ENCODE results near the gene IGHMBP2.
"Not testable (repeated sequence)": the region's sequence is repeated elsewhere in the genome, so short reads cannot be mapped to it uniquely, and the experiment has no call there.

IGHMBP2 gene

GRCh38 chr11:68961245-68961644, 57.6 kb downstream of the IGHMBP2 start:
- DNase-seq (ENCODE audit: low read depth, low spot score): no peak

- no peak for DNase-seq (ENCODE audit: low read depth, low spot score)
Observed at GRCh38 chr11:68962527-68963250, 59.0 kb downstream of the IGHMBP2 start.

GRCh38 chr11:68963779-68964178, 60.1 kb downstream of the IGHMBP2 start:
- no peak for DNase-seq (ENCODE audit: low read depth, low spot score)

GRCh38 chr11:68965901-68966853, 62.5 kb downstream of the IGHMBP2 start:
- no peak for DNase-seq (ENCODE audit: low read depth, low spot score)

DNA sequence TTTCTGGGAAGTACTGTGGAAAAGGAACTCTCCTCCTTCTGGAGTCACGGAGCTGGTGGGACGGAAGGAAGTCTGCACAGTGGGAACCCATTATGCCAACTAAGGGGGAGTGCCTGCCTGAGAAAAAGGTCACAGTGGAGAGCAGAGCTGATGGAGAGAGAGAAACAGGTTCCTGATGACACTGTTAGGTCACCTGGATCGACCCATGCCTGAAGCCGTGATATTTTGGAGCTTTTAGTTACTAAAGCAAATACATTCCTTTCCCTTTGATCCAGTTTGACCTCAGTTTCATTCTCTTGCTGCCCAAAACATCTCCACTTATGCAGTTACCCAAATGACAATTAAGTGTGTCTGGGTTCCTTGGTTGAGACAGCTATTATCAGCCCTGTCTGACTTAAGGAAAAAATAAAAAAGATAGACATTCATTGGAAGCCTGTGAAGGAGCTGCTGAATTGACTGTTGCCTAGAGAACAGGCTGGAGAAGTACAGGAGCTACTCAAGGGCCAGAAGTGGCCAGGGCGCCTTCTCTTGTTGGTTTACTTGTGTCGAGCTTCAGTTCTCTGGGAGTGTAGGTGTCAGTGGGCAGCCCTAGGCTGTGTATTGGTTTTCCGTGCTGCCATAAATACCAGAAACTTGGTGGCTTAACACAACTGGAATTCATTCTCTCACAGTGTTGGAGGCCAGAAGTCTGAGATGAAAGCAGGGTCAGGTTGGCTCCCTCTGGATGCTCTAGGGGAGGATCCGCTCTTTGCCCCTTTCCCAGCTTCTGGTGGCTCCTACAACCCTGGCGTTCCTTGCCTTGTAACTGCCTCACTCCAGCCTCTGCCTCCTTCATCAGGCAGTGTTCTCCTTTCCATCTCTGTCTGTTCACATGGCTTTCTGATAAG, 63.4 kb downstream of the IGHMBP2 start:
- DNase-seq (ENCODE audit: low read depth, low spot score): no peak

DNA sequence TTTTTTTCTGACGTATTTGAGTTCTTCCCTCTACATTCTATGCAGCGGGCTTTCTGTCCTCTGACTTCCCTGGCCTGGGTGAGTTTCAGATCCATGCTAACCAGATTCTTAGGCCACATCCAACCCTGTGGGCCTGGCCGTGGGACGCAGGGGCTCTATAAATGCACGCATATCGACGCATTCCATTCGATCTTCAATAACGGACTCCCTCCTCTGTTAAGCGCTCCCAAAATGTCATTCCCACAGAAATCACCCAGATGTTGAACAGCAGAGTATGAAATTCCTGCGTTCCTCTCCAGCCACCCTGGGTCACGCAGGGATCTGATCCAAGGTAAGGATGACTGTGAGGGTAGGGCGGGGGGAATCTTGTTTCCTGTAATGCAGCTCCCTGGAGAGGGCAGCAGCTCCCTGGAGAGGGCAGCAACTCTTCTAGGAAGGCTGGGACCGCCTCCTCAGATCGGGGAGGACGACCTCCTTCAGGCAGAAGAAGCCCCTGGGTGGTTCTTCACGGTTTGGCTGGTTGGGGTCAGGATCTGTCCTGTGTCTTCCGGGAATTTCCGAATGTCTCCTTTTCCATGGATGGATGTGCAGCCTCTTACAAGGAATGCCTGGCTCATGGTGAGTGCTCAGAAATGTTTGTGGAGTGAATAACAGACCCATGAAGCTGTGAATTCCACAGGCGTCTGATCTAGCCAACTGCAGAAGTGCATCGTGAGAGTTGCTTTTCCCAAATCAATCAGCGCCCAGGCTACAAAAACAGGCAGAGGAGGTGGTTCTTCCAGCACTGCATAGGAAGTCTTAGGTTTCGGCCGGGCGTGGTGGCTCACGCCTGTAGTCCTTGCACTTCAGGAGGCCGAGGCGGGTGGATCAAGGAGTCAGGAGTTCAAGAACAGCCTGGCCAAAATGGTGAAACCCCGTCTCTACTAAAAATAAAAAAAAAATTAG, 64.9 kb downstream of the IGHMBP2 start:
- no peak for DNase-seq (ENCODE audit: low read depth, low spot score)

GRCh38 chr11:68969386-68969785, 65.7 kb downstream of the IGHMBP2 start:
- DNase-seq (ENCODE audit: low read depth, low spot score): no peak

GRCh38 chr11:68970921-68971636, 67.4 kb downstream of the IGHMBP2 start:
- no peak for DNase-seq (ENCODE audit: low read depth, low spot score)

DNA sequence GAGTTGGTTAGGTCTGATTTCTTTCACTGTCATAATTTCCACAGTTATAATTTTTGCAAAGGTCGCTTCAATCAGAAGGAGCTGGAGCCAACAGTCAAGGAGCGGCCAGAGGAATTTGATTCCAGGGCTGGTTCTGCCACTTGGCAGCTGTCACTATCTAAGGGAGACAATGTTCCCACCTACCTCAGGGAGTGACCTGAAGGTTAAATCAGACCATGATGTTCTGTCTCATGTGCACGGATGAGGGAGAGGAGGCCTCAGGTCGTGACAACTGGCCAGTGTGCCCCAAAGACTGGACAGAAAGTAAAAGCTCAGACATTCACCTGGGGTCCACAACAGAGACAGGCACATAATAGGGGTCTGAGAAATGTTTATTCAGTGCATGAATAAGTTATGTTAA, 69.5 kb downstream of the IGHMBP2 start:
- no peak for DNase-seq (ENCODE audit: low read depth, low spot score)

GRCh38 chr11:68973706-68974105, 70.0 kb downstream of the IGHMBP2 start:
- DNase-seq (ENCODE audit: low read depth, low spot score): not testable (repeated sequence)

DNA sequence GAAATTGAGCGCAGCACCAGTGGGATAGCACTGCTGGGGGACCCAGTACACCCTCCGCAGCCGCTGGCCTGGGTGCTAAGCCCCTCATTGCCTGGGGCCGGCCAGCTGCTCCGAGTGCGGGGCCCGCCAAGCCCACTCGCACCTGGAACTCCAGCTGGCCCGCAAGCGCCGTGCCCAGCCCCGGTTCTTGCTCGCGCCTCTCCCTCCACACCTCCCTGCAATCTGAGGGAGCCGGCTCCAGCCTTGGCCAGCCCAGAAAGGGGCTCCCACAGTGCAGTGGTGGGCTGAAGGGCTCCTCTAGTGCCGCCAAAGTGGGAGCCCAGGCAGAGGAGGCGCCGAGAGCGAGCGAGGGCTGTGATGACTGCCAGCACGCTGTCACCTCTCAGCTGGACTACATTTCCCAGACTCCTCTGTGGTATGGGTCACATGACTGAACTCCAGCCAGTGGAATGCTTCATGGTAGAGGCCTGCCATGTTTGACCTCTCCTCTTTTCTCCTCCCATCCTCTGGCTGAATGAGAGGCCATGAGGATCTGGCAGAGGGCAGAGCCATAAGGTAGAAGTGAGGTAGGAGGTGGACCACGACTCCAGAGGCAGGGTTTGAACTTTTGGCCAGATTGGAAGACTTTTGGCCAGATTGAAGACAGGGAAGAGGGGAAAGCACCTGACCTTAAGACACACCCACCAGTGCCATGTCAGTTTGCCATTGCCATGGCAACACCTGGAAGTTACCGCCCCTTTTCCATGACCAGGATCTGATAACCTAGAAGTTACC, 70.9 kb downstream of the IGHMBP2 start:
- peak; percentile 50 for DNase-seq (ENCODE audit: low read depth, low spot score)

- DNase-seq (ENCODE audit: low read depth, low spot score): no peak
Observed at GRCh38 chr11:68976095-68976494, 72.4 kb downstream of the IGHMBP2 start.

DNA sequence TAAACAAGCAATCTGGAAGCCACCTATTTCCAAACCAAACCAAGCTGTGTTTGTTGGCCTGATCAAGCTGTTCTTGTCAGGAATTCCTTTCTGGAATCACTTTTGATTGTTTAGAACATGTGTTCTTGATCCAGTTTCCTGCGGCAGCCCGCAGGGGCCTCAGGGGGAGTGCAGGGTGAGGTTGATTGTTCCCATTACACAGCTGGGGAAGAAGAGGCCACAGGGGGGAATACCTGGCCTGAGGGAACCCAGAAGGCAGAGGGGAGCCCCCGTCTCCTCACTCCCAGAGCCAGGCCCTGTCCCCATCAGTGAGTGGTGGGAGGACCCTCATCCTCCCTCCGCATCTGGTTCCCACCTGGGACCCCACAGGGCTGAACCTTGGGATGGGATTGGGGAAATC, 72.9 kb downstream of the IGHMBP2 start:
- DNase-seq (ENCODE audit: low read depth, low spot score): no peak

- no peak for DNase-seq (ENCODE audit: low read depth, low spot score)
Observed at GRCh38 chr11:68977781-68978625, 74.3 kb downstream of the IGHMBP2 start.

- DNase-seq (ENCODE audit: low read depth, low spot score): no peak
Observed at GRCh38 chr11:68978626-68978930, 74.9 kb downstream of the IGHMBP2 start.

DNA sequence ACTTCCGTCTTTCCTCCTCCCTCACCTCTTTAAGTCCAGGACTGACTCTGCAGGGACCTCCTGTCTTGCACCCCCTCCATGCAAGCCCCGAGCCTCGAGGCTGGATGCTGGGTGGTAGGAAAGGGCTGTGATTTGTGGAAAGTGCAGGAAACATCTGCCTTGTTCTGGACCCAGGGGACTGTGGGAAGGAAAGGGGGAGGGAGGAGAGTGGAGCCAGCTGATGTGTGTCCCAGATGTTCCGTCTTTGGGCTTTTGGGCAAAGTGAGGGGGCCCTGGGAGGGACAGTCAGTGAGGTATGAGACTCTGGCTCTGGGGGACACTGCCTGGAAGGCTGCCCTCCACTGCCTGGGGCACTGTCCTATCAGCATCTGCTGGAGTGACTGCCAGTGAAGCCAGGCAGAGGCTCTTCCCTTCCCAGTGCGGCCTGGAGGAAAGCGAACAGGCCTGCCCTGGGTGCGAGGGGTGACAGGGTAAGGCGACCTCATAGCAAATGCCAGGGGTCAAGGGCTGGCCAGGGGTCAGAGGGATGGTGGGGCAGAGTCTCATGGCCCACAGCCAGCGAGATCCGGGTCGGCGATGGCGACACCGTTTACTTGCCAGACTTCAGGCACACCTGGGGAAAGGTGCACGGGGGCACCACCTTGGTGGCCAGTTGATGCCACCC, 75.4 kb downstream of the IGHMBP2 start:
- DNase-seq (ENCODE audit: low read depth, low spot score): no peak

- no peak for DNase-seq (ENCODE audit: low read depth, low spot score)
Observed at GRCh38 chr11:68979931-68980775, 76.5 kb downstream of the IGHMBP2 start.
